WI38 (cell line): Measurements from ENCODE around the gene ZYG11B.
"Not testable (repeated sequence)": the region's sequence is repeated elsewhere in the genome, so short reads cannot be mapped to it uniquely, and the experiment has no call there.

Experiments used
- H3K4me3 ChIP-seq: 2 replicates; pipeline ENCODE4 v1.5.1; 2011; ENCODE audit warnings: low read depth, mild to moderate bottlenecking, control low read depth, low read length
- TF ChIP-seq, protein P1 (sequence below): IDR thresholded peaks from 2 replicates; pipeline ENCODE4 v1.5.1; 2012; ENCODE audit warnings: low read depth, mild to moderate bottlenecking, control low read depth, low read length

ZYG11B gene

DNA sequence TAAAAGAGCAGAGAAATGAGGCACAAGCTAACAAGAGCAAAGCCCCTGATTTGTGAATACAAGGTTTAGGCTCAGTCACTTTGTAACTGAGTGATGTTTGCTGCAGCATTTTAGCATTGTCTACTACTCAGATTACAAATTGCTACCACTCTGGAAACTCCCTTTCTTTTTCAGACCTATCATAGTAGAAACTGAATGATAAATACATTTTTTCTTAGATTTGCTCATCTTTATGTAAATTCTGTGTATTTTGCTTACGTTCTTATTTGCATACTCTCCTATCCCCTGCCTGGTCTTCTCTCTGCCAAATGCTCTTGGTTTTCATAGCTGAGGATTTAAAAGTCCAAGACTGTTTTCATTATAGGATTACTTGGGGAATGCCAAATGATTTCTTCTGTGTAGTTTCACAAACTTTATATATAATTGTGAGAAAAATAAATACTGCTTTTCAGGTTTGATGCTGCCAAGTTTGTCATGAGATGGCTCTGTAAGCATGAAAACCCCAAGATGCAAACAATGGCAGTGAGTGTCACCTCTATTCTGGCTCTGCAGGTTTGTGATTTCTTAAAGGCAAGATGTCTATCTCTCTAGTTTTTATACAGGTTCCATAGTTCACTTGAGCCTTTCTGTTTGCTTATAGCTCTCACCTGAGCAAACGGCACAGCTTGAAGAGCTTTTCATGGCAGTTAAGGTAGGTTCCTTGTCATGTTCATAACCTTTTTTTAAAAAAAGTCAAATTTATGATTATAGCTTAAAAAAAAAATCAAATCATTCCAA, 141.0 kb downstream of the ZYG11B start:
- H3K4me3 ChIP-seq: no peak overlapping the region
- TF ChIP-seq, protein P1, sequence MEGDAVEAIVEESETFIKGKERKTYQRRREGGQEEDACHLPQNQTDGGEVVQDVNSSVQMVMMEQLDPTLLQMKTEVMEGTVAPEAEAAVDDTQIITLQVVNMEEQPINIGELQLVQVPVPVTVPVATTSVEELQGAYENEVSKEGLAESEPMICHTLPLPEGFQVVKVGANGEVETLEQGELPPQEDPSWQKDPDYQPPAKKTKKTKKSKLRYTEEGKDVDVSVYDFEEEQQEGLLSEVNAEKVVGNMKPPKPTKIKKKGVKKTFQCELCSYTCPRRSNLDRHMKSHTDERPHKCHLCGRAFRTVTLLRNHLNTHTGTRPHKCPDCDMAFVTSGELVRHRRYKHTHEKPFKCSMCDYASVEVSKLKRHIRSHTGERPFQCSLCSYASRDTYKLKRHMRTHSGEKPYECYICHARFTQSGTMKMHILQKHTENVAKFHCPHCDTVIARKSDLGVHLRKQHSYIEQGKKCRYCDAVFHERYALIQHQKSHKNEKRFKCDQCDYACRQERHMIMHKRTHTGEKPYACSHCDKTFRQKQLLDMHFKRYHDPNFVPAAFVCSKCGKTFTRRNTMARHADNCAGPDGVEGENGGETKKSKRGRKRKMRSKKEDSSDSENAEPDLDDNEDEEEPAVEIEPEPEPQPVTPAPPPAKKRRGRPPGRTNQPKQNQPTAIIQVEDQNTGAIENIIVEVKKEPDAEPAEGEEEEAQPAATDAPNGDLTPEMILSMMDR: no peak

DNA sequence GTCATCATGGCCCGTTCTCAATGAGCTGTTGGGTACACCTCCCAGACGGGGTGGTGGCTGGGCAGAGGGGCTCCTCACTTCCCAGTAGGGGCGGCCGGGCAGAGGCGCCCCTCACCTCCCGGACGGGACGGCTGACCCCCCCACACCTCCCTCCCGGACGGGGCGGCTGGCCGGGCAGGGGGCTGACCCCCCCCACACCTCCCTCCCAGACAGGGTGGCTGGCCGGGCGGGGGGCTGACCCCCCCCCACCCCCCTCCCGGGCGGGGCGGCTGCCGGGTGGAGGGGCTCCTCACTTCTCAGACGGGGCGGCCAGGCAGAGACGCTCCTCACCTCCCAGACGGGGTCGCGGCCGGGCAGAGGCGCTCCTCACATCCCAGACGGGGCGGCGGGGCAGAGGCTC, 143.5 kb downstream of the ZYG11B start:
- H3K4me3 ChIP-seq: not testable (repeated sequence)

DNA sequence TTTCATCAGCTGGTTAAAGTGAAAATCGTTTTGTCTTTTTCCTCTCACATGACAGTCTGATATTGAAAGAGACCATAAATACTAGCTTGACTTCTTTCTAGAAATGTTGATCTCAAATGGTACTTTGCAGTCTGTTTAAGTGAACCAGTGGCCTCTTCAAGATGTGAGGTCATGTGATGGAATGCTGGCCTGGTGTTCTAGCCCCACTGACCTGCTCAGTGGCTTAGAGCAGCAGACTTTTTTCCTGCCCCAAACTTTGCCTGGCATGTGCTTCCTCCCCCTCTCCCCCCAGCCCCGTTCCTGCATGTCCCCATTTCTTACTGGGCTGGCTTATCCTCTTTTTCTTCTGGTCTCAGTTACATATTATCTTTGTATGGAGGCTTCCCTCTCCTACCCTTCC, 150.6 kb downstream of the ZYG11B start:
- H3K4me3 ChIP-seq: no peak overlapping the region
- TF ChIP-seq, protein P1: no peak
